Measurements from ENCODE around the gene PPP3R2.

GRCh38 chr9:101574731-101575333, 19.9 kb downstream of the PPP3R2 start:
- TF ChIP-seq, protein P1, sequence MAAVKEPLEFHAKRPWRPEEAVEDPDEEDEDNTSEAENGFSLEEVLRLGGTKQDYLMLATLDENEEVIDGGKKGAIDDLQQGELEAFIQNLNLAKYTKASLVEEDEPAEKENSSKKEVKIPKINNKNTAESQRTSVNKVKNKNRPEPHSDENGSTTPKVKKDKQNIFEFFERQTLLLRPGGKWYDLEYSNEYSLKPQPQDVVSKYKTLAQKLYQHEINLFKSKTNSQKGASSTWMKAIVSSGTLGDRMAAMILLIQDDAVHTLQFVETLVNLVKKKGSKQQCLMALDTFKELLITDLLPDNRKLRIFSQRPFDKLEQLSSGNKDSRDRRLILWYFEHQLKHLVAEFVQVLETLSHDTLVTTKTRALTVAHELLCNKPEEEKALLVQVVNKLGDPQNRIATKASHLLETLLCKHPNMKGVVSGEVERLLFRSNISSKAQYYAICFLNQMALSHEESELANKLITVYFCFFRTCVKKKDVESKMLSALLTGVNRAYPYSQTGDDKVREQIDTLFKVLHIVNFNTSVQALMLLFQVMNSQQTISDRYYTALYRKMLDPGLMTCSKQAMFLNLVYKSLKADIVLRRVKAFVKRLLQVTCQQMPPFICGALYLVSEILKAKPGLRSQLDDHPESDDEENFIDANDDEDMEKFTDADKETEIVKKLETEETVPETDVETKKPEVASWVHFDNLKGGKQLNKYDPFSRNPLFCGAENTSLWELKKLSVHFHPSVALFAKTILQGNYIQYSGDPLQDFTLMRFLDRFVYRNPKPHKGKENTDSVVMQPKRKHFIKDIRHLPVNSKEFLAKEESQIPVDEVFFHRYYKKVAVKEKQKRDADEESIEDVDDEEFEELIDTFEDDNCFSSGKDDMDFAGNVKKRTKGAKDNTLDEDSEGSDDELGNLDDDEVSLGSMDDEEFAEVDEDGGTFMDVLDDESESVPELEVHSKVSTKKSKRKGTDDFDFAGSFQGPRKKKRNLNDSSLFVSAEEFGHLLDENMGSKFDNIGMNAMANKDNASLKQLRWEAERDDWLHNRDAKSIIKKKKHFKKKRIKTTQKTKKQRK (IDR thresholded peaks at IDR 0.05; ENCODE audit: low read depth, low read length) = no peak
- no peak for TF ChIP-seq EZH2 (IDR thresholded peaks at IDR 0.05; ENCODE audit: borderline replicate concordance, control insufficient read depth, low read depth, low read length)
- TF ChIP-seq CTCF (IDR thresholded peaks at IDR 0.05 in 2 of 3, conservative IDR thresholded peaks at IDR 0.05 in 1 of 3; ENCODE audit: control insufficient read depth in 2 of 3, extremely low read depth in 1 of 3, insufficient read depth in 1 of 3, low read depth in 3 of 3, low read length in 3 of 3) = no peak
- TF ChIP-seq NFIC (IDR thresholded peaks at IDR 0.05; ENCODE audit: low read depth, low read length) = no peak
- no peak for TF ChIP-seq ATF3 (IDR thresholded peaks at IDR 0.05; ENCODE audit: borderline replicate concordance, extremely low read depth, low read depth, low read length)
- TF ChIP-seq, protein P2, sequence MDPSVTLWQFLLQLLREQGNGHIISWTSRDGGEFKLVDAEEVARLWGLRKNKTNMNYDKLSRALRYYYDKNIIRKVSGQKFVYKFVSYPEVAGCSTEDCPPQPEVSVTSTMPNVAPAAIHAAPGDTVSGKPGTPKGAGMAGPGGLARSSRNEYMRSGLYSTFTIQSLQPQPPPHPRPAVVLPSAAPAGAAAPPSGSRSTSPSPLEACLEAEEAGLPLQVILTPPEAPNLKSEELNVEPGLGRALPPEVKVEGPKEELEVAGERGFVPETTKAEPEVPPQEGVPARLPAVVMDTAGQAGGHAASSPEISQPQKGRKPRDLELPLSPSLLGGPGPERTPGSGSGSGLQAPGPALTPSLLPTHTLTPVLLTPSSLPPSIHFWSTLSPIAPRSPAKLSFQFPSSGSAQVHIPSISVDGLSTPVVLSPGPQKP (IDR thresholded peaks at IDR 0.05; ENCODE audit: low read depth, low read length) = no peak
- no peak for TF ChIP-seq RFX5 (IDR thresholded peaks at IDR 0.05; ENCODE audit: low read depth, low read length)
- TF ChIP-seq, protein P3, sequence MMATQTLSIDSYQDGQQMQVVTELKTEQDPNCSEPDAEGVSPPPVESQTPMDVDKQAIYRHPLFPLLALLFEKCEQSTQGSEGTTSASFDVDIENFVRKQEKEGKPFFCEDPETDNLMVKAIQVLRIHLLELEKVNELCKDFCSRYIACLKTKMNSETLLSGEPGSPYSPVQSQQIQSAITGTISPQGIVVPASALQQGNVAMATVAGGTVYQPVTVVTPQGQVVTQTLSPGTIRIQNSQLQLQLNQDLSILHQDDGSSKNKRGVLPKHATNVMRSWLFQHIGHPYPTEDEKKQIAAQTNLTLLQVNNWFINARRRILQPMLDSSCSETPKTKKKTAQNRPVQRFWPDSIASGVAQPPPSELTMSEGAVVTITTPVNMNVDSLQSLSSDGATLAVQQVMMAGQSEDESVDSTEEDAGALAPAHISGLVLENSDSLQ (IDR thresholded peaks at IDR 0.05) = no peak
